ENCODE data around the gene CEP170B. TPM values are rescaled to one million over a fixed set of nuclear protein-coding genes. Genes with fewer than 3 reads are reported as not detected.

Gene CEP170B
- total and polyA plus RNA-seq, 2 of the 8 experiments (the other 6 are each of a cell fraction or from before 2014, with no cell fraction given): 9.1 to 33.8 TPM

GRCh38 chr14:104885973-104886689 lies 21.1 kb downstream of the CEP170B start:
- peaks cover 0 to 37% (median 3%) of the 10 kb centered on the region in 4 experiments; a peak in 4 of 8 replicates for H3K36me3 ChIP-seq (ENCODE audit: control insufficient read depth in 2 of 4, insufficient read depth in 4 of 4, low read length in 3 of 4)
- no peak overlapping the region for H3K56ac ChIP-seq (replicated peaks; ENCODE audit: insufficient read length, low read depth, low read length)
- peaks cover 12% of the 10 kb centered on the region; the same call in 1 of the 2 replicates for H3K23me2 ChIP-seq (ENCODE audit: low read depth, low read length)
- no peak overlapping the region for H2BK15ac ChIP-seq (ENCODE audit: low read length)
- no peak overlapping the region for H2BK120ac ChIP-seq (replicated peaks; ENCODE audit: low read depth, low read length)
- H3K4ac ChIP-seq (replicated peaks; ENCODE audit: insufficient read length, low read depth, low read length): no peak overlapping the region
- no peak overlapping the region for H3K23ac ChIP-seq (ENCODE audit: insufficient read length)
- no peak for FAIRE-seq
- H3K4me1 ChIP-seq (replicated peaks in 1 of 4; ENCODE audit: control insufficient read depth in 3 of 4, insufficient read depth in 4 of 4, low read length in 3 of 4): peaks cover 0 to 13% (median 0%) of the 10 kb centered on the region in 4 experiments; a peak in 2 of 7 replicates
- no peak overlapping the region for H2BK12ac ChIP-seq (ENCODE audit: low read depth, low read length)
- ChIA-PET CTCF (ENCODE audit: partially characterized antibody) (interaction anchor here (0.6 to 1.1 kb wide), 3 partner anchors 11 to 42 kb away, joined by 3 to 4 read pairs (median 3); no protein-coding TSS in a partner anchor), POLR2A (ENCODE audit: partially characterized antibody) (interaction anchor here (2.7 kb wide), 1 partner anchor 10 kb away, joined by 8 read pairs; no protein-coding TSS in a partner anchor)
- no peak overlapping the region for H3K14ac ChIP-seq (ENCODE audit: insufficient read length)
- no peak overlapping the region for H2BK20ac ChIP-seq (ENCODE audit: low read length)
- H3K27ac ChIP-seq (ENCODE audit: low read depth, low read length): no peak overlapping the region
- H3K18ac ChIP-seq (ENCODE audit: extremely low read depth, low read length): no peak overlapping the region
- peak overlapping the region; percentile 51; the same call in 1 of the 2 replicates for H4K8ac ChIP-seq (ENCODE audit: extremely low read depth, insufficient read depth, low read length)
- H3K4me3 ChIP-seq (ENCODE audit: extremely low read depth in 1 of 4, insufficient read depth in 2 of 4, low read depth in 3 of 4, low read length in 4 of 4): no peak overlapping the region
- WGBS, 2 experiments (ENCODE audit: extremely low coverage in 1 of 2, insufficient coverage in 1 of 2, insufficient read length in 1 of 2, insufficient replicate concordance in 2 of 2, low coverage in 1 of 2, low lambda C conversion rate in 2 of 2, missing lambda C conversion rate in 1 of 2): 92% methylated on average over 29 of the region's 40 CpGs; no CpG with 5 or more reads in 1 of the 2 experiments
- H4K5ac ChIP-seq (ENCODE audit: insufficient read length, low read depth, low read length): no peak overlapping the region
- no peaks in the 10 kb centered on the region for H3K79me2 ChIP-seq (ENCODE audit: control insufficient read depth in 1 of 2, insufficient read depth in 2 of 2, low read length in 2 of 2)
- peaks cover 0 to 11% of the 10 kb centered on the region in 2 experiments for H4K20me1 ChIP-seq (replicated peaks in 1 of 2; ENCODE audit: control insufficient read depth in 1 of 2, insufficient read depth in 2 of 2, low read length in 2 of 2)
- H2AK5ac ChIP-seq (ENCODE audit: low read depth, low read length): no peak overlapping the region
- peak in 1 of 2 experiments; percentile 39 for DNase-seq (ENCODE audit: low read depth in 1 of 2, low spot score in 2 of 2)
- H3K4me2 ChIP-seq (ENCODE audit: insufficient read depth in 1 of 2, low read depth in 2 of 2, low read length in 2 of 2): no peak overlapping the region
- no peak overlapping the region for H3K9ac ChIP-seq (replicated peaks in 1 of 4; ENCODE audit: extremely low read depth in 1 of 4, low read depth in 3 of 4, low read length in 3 of 4)
- no peak overlapping the region for H4K91ac ChIP-seq (replicated peaks; ENCODE audit: insufficient read length, low read length)
- no peak for TF ChIP-seq YY1 (IDR thresholded peaks at IDR 0.05; ENCODE audit: low read depth, low read length)
- no peak for TF ChIP-seq CHD2 (IDR thresholded peaks at IDR 0.05; ENCODE audit: low read length)
- no peaks in the 10 kb centered on the region for H3K27me3 ChIP-seq (replicated peaks in 1 of 4; ENCODE audit: control insufficient read depth in 3 of 4, extremely low read depth in 1 of 4, insufficient read depth in 3 of 4, low read length in 3 of 4)
- H2AFZ ChIP-seq (ENCODE audit: low read length): no peak overlapping the region
- H3K79me1 ChIP-seq (ENCODE audit: low read depth, low read length): no peaks in the 10 kb centered on the region; the same call in 1 of the 2 replicates
- H3K9me3 ChIP-seq (ENCODE audit: insufficient read depth in 2 of 2, low read depth in 1 of 2, low read length in 1 of 2): no peaks in the 10 kb centered on the region
- no peak overlapping the region for H2BK5ac ChIP-seq (ENCODE audit: low read depth, low read length)

Data from H1 (cell line).